Gastroesophageal sphincter (tissue), 4 donors: ENCODE data around the gene ADARB1. TPM values are rescaled to one million over a fixed set of nuclear protein-coding genes. Genes with fewer than 3 reads are reported as not detected.

Experiments
- ATAC-seq: fragments of 150-250 bp; one replicate; pipeline ENCODE4 v1.9.1; 2016; ENCODE audit warnings: mild to moderate bottlenecking, moderate library complexity
- H3K27ac ChIP-seq, 4 donors: fragments of 200-600 bp; sonication (generic) in 3 of 4; 1 replicate in 3 of 4; 2 replicates in 1 of 4; pipeline ENCODE4 v1.5.1; 2016 to 2019
- H3K27me3 ChIP-seq: fragments of 200-600 bp; sonication (generic); one replicate; pipeline ENCODE4 v1.5.1; 2019
- H3K36me3 ChIP-seq, 2 donors: fragments of 200-600 bp; sonication (generic); one replicate each; pipeline ENCODE4 v1.5.1; 2019; ENCODE audit warnings: control low read depth in 1 of 2
- H3K4me1 ChIP-seq, 3 donors: fragments of 200-600 bp; sonication (generic); 1 replicate in 2 of 3; 2 replicates in 1 of 3; pipeline ENCODE4 v1.5.1; 2016 to 2019; ENCODE audit warnings: control low read depth in 2 of 3
- H3K4me3 ChIP-seq, 2 donors: fragments of 200-600 bp; sonication (generic); one replicate each; pipeline ENCODE4 v1.5.1; 2019; ENCODE audit warnings: mild to moderate bottlenecking in 1 of 2, moderate library complexity in 1 of 2
- H3K9me3 ChIP-seq, 3 donors: fragments of 200-600 bp; sonication (generic); one replicate each; pipeline ENCODE4 v1.5.1; 2017 to 2019; ENCODE audit warnings: control low read depth in 2 of 3
- CTCF ChIP-seq, 4 experiments: fragments of 200-600 bp in 2 of 4; fragments of 450-650 bp in 2 of 4; sonication (generic) in 1 of 4; IDR thresholded peaks; one replicate each; pipeline ENCODE4 v1.5.1; 2017 to 2019; ENCODE audit warnings: antibody characterized with exemption in 4 of 4, mild to moderate bottlenecking in 2 of 4, moderate library complexity in 2 of 4
- EP300 ChIP-seq: sonication (generic); formaldehyde crosslinking; IDR thresholded peaks from one replicate; pipeline ENCODE4 v1.6.1; 2017; ENCODE audit warnings: antibody characterized with exemption, mild to moderate bottlenecking
- POLR2A ChIP-seq, 2 donors: fragments of 450-650 bp; IDR thresholded peaks; one replicate each; pipeline ENCODE4 v1.6.1; 2017; ENCODE audit warnings: antibody characterized with exemption in 2 of 2, mild to moderate bottlenecking in 2 of 2, moderate library complexity in 1 of 2
- POLR2AphosphoS5 ChIP-seq: sonication (generic); formaldehyde crosslinking; IDR thresholded peaks from one replicate; pipeline ENCODE4 v1.6.1; 2017; ENCODE audit warnings: antibody characterized with exemption
- WGBS, 2 donors: methylation state at CpG; one replicate each; pipeline ENCODE4 v1.1.5; 2018; ENCODE audit warnings: low coverage in 1 of 2; 5-methylcytosine and 5-hydroxymethylcytosine counted together
- total RNA-seq, 4 donors: library from RNA; depleted of rRNA; stranded (reverse); fragments of >200 nt; gene quantifications; one replicate each; pipeline ENCODE4 v1.1.0, GENCODE V29; 2016

ADARB1 gene
- total RNA-seq, 4 donors from 2014 or later: 136 to 228 (median 181) TPM

- TF ChIP-seq CTCF (IDR thresholded peaks at IDR 0.05) (no peak), EP300 (no peak), POLR2AphosphoS5 (no peak), POLR2A (IDR thresholded peaks at IDR 0.05) (no peak)
- peaks cover 0 to 9% (median 0%) of the 10 kb centered on the region in 3 donors for H3K9me3 ChIP-seq
- H3K4me3 ChIP-seq: no peak overlapping the region
- no peaks in the 10 kb centered on the region for H3K36me3 ChIP-seq
- no peak for ATAC-seq
- H3K4me1 ChIP-seq: peaks cover 6 to 39% (median 20%) of the 10 kb centered on the region in 3 donors
- no peaks in the 10 kb centered on the region for H3K27me3 ChIP-seq
- no peak overlapping the region for H3K27ac ChIP-seq
- WGBS, 2 donors: 93% methylated on average over 14 of the region's 22 CpGs; no CpG with 5 or more reads in 1 of the 2 donors
These were observed 30.8 kb upstream of the ADARB1 start for GRCh38 chr21:45043541-45044020.

GRCh38 chr21:45045481-45045880 is 28.9 kb upstream of the ADARB1 start:
- no peaks in the 10 kb centered on the region for H3K36me3 ChIP-seq
- peaks cover 11 to 37% (median 13%) of the 10 kb centered on the region in 3 donors for H3K4me1 ChIP-seq
- ATAC-seq: no peak
- H3K9me3 ChIP-seq: peaks cover 0 to 9% (median 0%) of the 10 kb centered on the region in 3 donors
- H3K27ac ChIP-seq: no peak overlapping the region
- no peak overlapping the region for H3K4me3 ChIP-seq
- WGBS, 2 donors: 73 to 86% methylated on average over 3 to 5 of the region's 5 CpGs
- no peaks in the 10 kb centered on the region for H3K27me3 ChIP-seq
- no peak for TF ChIP-seq POLR2AphosphoS5
- TF ChIP-seq EP300: no peak
- TF ChIP-seq CTCF (IDR thresholded peaks at IDR 0.05): no peak
- no peak for TF ChIP-seq POLR2A (IDR thresholded peaks at IDR 0.05)

GRCh38 chr21:45047257-45047656 is 27.1 kb upstream of the ADARB1 start:
- peak overlapping the region in 3 of 4 donors; percentile 75 to 89 (median 88) for H3K27ac ChIP-seq
- no peak overlapping the region for H3K4me3 ChIP-seq
- no peak for TF ChIP-seq POLR2AphosphoS5
- TF ChIP-seq CTCF (IDR thresholded peaks at IDR 0.05): no peak
- no peak for TF ChIP-seq POLR2A (IDR thresholded peaks at IDR 0.05)
- no peak for TF ChIP-seq EP300
- H3K4me1 ChIP-seq: peaks cover 0 to 35% (median 9%) of the 10 kb centered on the region in 3 donors
- H3K9me3 ChIP-seq: peaks cover 0 to 9% (median 0%) of the 10 kb centered on the region in 3 donors
- no peaks in the 10 kb centered on the region for H3K27me3 ChIP-seq
- no peak for ATAC-seq
- 57 to 63% methylated on average over 1 of the region's 1 CpG for WGBS, 2 donors
- no peaks in the 10 kb centered on the region for H3K36me3 ChIP-seq

GRCh38 chr21:45048026-45048698 is 26.2 kb upstream of the ADARB1 start:
- Histone ChIP-seq H3K36me3 (no peaks in the 10 kb centered on the region), H3K9me3 (peaks cover 0 to 9% (median 0%) of the 10 kb centered on the region in 3 donors), H3K4me1 (peaks cover 0 to 35% (median 9%) of the 10 kb centered on the region in 3 donors), H3K27me3 (no peaks in the 10 kb centered on the region), H3K27ac (peak overlapping the region; percentile 81 to 100 (median 88)), H3K4me3 (no peak overlapping the region)
- 66 to 79% methylated on average over 9 to 11 of the region's 11 CpGs for WGBS, 2 donors
- ATAC-seq: no peak
- TF ChIP-seq POLR2A (IDR thresholded peaks at IDR 0.05) (no peak), EP300 (no peak), CTCF (IDR thresholded peaks at IDR 0.05) (no peak)

GRCh38 chr21:45048968-45049367 is 25.4 kb upstream of the ADARB1 start:
- Histone ChIP-seq H3K4me1 (peaks cover 0 to 35% (median 9%) of the 10 kb centered on the region in 3 donors), H3K4me3 (no peak overlapping the region), H3K27me3 (no peaks in the 10 kb centered on the region), H3K27ac (peak overlapping the region; percentile 81 to 100 (median 88)), H3K36me3 (no peaks in the 10 kb centered on the region), H3K9me3 (peaks cover 0 to 9% (median 0%) of the 10 kb centered on the region in 3 donors)
- TF ChIP-seq POLR2A (IDR thresholded peaks at IDR 0.05) (no peak), CTCF (IDR thresholded peaks at IDR 0.05) (no peak), EP300 (no peak)
- 85 to 92% methylated on average over 4 to 6 of the region's 7 CpGs for WGBS, 2 donors
- no peak for ATAC-seq
